Measurements from ENCODE around the gene AMOTL1.

- TF ChIP-seq, protein P1, sequence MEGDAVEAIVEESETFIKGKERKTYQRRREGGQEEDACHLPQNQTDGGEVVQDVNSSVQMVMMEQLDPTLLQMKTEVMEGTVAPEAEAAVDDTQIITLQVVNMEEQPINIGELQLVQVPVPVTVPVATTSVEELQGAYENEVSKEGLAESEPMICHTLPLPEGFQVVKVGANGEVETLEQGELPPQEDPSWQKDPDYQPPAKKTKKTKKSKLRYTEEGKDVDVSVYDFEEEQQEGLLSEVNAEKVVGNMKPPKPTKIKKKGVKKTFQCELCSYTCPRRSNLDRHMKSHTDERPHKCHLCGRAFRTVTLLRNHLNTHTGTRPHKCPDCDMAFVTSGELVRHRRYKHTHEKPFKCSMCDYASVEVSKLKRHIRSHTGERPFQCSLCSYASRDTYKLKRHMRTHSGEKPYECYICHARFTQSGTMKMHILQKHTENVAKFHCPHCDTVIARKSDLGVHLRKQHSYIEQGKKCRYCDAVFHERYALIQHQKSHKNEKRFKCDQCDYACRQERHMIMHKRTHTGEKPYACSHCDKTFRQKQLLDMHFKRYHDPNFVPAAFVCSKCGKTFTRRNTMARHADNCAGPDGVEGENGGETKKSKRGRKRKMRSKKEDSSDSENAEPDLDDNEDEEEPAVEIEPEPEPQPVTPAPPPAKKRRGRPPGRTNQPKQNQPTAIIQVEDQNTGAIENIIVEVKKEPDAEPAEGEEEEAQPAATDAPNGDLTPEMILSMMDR (IDR thresholded peaks at IDR 0.05), result no peak
- TF ChIP-seq ZFX (IDR thresholded peaks at IDR 0.05; ENCODE audit: borderline replicate concordance), result no peak
Observed at GRCh38 chr11:94884376-94884775, 116.2 kb downstream of the AMOTL1 start.
